ENCODE data around the gene PCGF3. TPM values are rescaled to one million over a fixed set of nuclear protein-coding genes. Genes with fewer than 3 reads are reported as not detected.
A peak's percentile ranks its signal among the peaks of the same experiment; 100 is the strongest.

Gene PCGF3
- total and polyA plus RNA-seq, 3 donors from 2014 or later, result 37.3 to 84.8 (median 84.2) TPM

- TF ChIP-seq CTCF (IDR thresholded peaks at IDR 0.05) (no peak), POLR2A (IDR thresholded peaks at IDR 0.05) (no peak)
- Histone ChIP-seq H3K4me1 (peaks cover 16% of the 10 kb centered on the region), H3K27ac (no peak overlapping the region), H3K27me3 (no peaks in the 10 kb centered on the region), H3K9me3 (no peaks in the 10 kb centered on the region), H3K4me3 (no peak overlapping the region), H3K36me3 (ENCODE audit: low read depth, missing control alignments) (no peaks in the 10 kb centered on the region)
- intact Hi-C loops (cut with DNase I; ENCODE audit: low total_unique reads), result no loop called here
- no peak for DNase-seq
- 80 to 95% methylated on average over 13 to 17 of the region's 27 CpGs for whole genome bisulfite sequencing, 2 donors
These were observed 84.2 kb downstream of the PCGF3 start for GRCh38 chr4:789571-790465.

GRCh38 chr4:790466-790820 is 84.8 kb downstream of the PCGF3 start:
- no peak for DNase-seq
- Histone ChIP-seq H3K4me1 (peaks cover 19% of the 10 kb centered on the region), H3K4me3 (no peak overlapping the region), H3K27me3 (no peaks in the 10 kb centered on the region), H3K36me3 (ENCODE audit: low read depth, missing control alignments) (no peaks in the 10 kb centered on the region), H3K27ac (no peak overlapping the region), H3K9me3 (no peaks in the 10 kb centered on the region)
- intact Hi-C loops (cut with DNase I; ENCODE audit: low total_unique reads), result no loop called here
- no peak for TF ChIP-seq POLR2A (IDR thresholded peaks at IDR 0.05)
- TF ChIP-seq CTCF (IDR thresholded peaks at IDR 0.05), result no peak
- 77 to 79% methylated on average over 5 to 7 of the region's 8 CpGs for WGBS, 2 donors

- Histone ChIP-seq H3K4me3 (no peak overlapping the region), H3K9me3 (no peaks in the 10 kb centered on the region), H3K27ac (no peak overlapping the region), H3K27me3 (no peaks in the 10 kb centered on the region), H3K4me1 (peaks cover 17% of the 10 kb centered on the region), H3K36me3 (ENCODE audit: low read depth, missing control alignments) (no peaks in the 10 kb centered on the region)
- DNase-seq, result no peak
- intact Hi-C loops (cut with DNase I; ENCODE audit: low total_unique reads), result no loop called here
- 56 to 66% methylated on average over 3 to 29 of the region's 29 CpGs for WGBS, 2 donors
- TF ChIP-seq POLR2A (IDR thresholded peaks at IDR 0.05) (no peak), CTCF (IDR thresholded peaks at IDR 0.05) (no peak)
These were observed 85.7 kb downstream of the PCGF3 start for GRCh38 chr4:791252-791897.

GRCh38 chr4:791898-792625 is 86.4 kb downstream of the PCGF3 start:
- Histone ChIP-seq H3K36me3 (ENCODE audit: low read depth, missing control alignments) (no peaks in the 10 kb centered on the region), H3K4me1 (peaks cover 17% of the 10 kb centered on the region), H3K4me3 (peak overlapping the region in 1 of 2 donors; percentile 43), H3K27me3 (no peaks in the 10 kb centered on the region), H3K27ac (no peak overlapping the region), H3K9me3 (no peaks in the 10 kb centered on the region)
- DNase-seq, result peak; percentile 68
- intact Hi-C loops (cut with DNase I; ENCODE audit: low total_unique reads), result no loop called here
- WGBS, 2 donors, result 0 to 2% methylated on average over 24 to 46 of the region's 50 CpGs
- TF ChIP-seq CTCF (IDR thresholded peaks at IDR 0.05) (no peak), POLR2A (IDR thresholded peaks at IDR 0.05) (no peak)

Measured in testis (tissue), 3 donors.